Loucy (cell line): ENCODE results near the gene LUC7L3.

Experiments used
- H2AFZ ChIP-seq: fragments of 200-600 bp; sonication (generic); 2 replicates; pipeline ENCODE4 v1.6.0; 2016; ENCODE audit warnings: antibody characterized with exemption, mild to moderate bottlenecking, low read length, moderate library complexity
- H3F3A ChIP-seq: fragments of 200-600 bp; 2 replicates; pipeline ENCODE4 v1.6.0; 2016; ENCODE audit warnings: antibody characterized with exemption, low read depth, mild to moderate bottlenecking
- H3K27me3 ChIP-seq: fragments of 200-600 bp; sonication (generic); 2 replicates; pipeline ENCODE4 v1.6.1; 2014; ENCODE audit warnings: low read length, mild to moderate bottlenecking; ENCODE audit not compliant: insufficient read depth, poor library complexity, severe bottlenecking
- H3K36me3 ChIP-seq: fragments of 200-600 bp; sonication (generic); 2 replicates; pipeline ENCODE4 v1.6.1; 2016; ENCODE audit warnings: low read length; ENCODE audit not compliant: insufficient read depth
- H3K4me1 ChIP-seq: fragments of 200-600 bp; sonication (generic); 2 replicates; pipeline ENCODE4 v1.5.1; 2014; ENCODE audit warnings: low read length, mild to moderate bottlenecking; ENCODE audit not compliant: insufficient read depth, poor library complexity, severe bottlenecking
- H3K4me2 ChIP-seq: fragments of 200-600 bp; sonication (generic); 2 replicates; pipeline ENCODE4 v1.6.0; 2014; ENCODE audit warnings: antibody characterized with exemption, low read length, low read depth, mild to moderate bottlenecking; ENCODE audit not compliant: poor library complexity, severe bottlenecking
- H3K4me3 ChIP-seq: fragments of 200-600 bp; sonication (generic); 2 replicates; pipeline ENCODE4 v1.5.1; 2014; ENCODE audit warnings: low read length, mild to moderate bottlenecking, mixed read lengths; ENCODE audit not compliant: poor library complexity, severe bottlenecking
- H3K79me2 ChIP-seq: fragments of 200-600 bp; sonication (generic); 2 replicates; pipeline ENCODE4 v1.6.1; 2014; ENCODE audit warnings: low read length; ENCODE audit not compliant: insufficient read depth
- H3K9ac ChIP-seq: fragments of 200-600 bp; sonication (generic); 2 replicates; pipeline ENCODE4 v1.6.0; 2014; ENCODE audit warnings: mild to moderate bottlenecking, low read depth, low read length, moderate library complexity; ENCODE audit not compliant: poor library complexity, severe bottlenecking
- H3K9me2 ChIP-seq: fragments of 200-600 bp; sonication (generic); replicated peaks from 2 replicates; pipeline ENCODE4 v1.6.1; 2016; ENCODE audit warnings: low read depth, low read length, mixed read lengths
- H3K9me3 ChIP-seq: fragments of 200-600 bp; sonication (generic); 2 replicates; pipeline ENCODE4 v1.6.1; 2014; ENCODE audit warnings: mild to moderate bottlenecking, antibody characterized with exemption, low read length, low read depth; ENCODE audit not compliant: insufficient read depth
- H4K20me1 ChIP-seq: fragments of 200-600 bp; sonication (generic); 2 replicates; pipeline ENCODE4 v1.6.0; 2014; ENCODE audit warnings: antibody characterized with exemption, low read length, mild to moderate bottlenecking; ENCODE audit not compliant: insufficient read depth, poor library complexity, severe bottlenecking
- CTCF ChIP-seq: fragments of 200-600 bp; sonication (generic); conservative IDR thresholded peaks from 2 replicates; pipeline ENCODE4 v1.5.1; 2014; ENCODE audit warnings: mild to moderate bottlenecking, antibody characterized with exemption, low read length
- EZH2phosphoT487 ChIP-seq: fragments of 200-600 bp; IDR thresholded peaks from 2 replicates; pipeline ENCODE4 v1.6.1; 2018; ENCODE audit warnings: antibody characterized with exemption, mild to moderate bottlenecking, moderate library complexity, borderline replicate concordance

The LUC7L3 gene

GRCh38 chr17:50799582-50799981, 80.2 kb downstream of the LUC7L3 start:
- Histone ChIP-seq H3K4me1 (no peaks in the 10 kb centered on the region), H2AFZ (no peak overlapping the region), H4K20me1 (no peaks in the 10 kb centered on the region), H3K9ac (no peak overlapping the region), H3K79me2 (no peaks in the 10 kb centered on the region), H3K36me3 (no peaks in the 10 kb centered on the region), H3F3A (no peaks in the 10 kb centered on the region), H3K4me3 (no peak overlapping the region), H3K9me2 (no peaks in the 10 kb centered on the region), H3K9me3 (no peaks in the 10 kb centered on the region), H3K4me2 (no peak overlapping the region), H3K27me3 (no peaks in the 10 kb centered on the region)
- TF ChIP-seq EZH2phosphoT487 (no peak), CTCF (no peak)

DNA sequence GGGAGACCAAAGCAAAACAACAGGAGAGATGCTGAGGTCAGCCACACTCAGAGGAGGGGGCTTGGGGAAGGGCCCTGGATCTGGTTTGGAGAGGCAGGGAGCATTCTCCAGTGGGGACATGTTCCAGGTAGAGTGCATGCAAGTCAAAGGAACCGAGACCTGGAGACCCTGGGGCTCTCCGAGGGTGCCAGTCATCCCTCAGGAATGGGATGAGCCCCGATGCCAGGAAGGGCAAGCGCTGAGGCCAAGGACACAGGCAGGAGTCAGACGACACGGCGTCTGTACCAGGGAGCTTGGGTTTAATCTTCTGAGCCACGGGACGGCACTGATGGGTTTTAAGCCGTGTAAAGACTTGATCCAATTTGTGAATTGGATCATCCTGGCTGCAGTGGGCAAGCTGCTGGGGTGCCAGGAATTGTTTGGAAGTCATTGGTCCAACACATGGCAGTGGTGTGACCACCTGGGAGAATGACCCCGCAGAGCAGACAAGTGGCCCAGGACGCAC, 80.8 kb downstream of the LUC7L3 start:
- no peaks in the 10 kb centered on the region for H3K9me2 ChIP-seq
- no peaks in the 10 kb centered on the region for H3F3A ChIP-seq
- H3K4me3 ChIP-seq = no peak overlapping the region
- no peak overlapping the region for H2AFZ ChIP-seq
- no peaks in the 10 kb centered on the region for H3K9me3 ChIP-seq
- H3K4me2 ChIP-seq = no peak overlapping the region
- H3K36me3 ChIP-seq = no peaks in the 10 kb centered on the region
- no peak overlapping the region for H3K9ac ChIP-seq
- TF ChIP-seq CTCF (no peak), EZH2phosphoT487 (no peak)
- no peaks in the 10 kb centered on the region for H3K4me1 ChIP-seq
- no peaks in the 10 kb centered on the region for H4K20me1 ChIP-seq
- H3K27me3 ChIP-seq = no peaks in the 10 kb centered on the region
- no peaks in the 10 kb centered on the region for H3K79me2 ChIP-seq

GRCh38 chr17:50802609-50803571, 83.5 kb downstream of the LUC7L3 start:
- no peaks in the 10 kb centered on the region for H3K9me2 ChIP-seq
- H3K4me2 ChIP-seq = no peak overlapping the region
- H2AFZ ChIP-seq = no peak overlapping the region

More at GRCh38 chr17:50802609-50803571, 83.5 kb downstream of the LUC7L3 start:
- H3F3A ChIP-seq = no peaks in the 10 kb centered on the region
- no peak overlapping the region for H3K9ac ChIP-seq
- H3K27me3 ChIP-seq = no peaks in the 10 kb centered on the region
- no peaks in the 10 kb centered on the region for H3K4me1 ChIP-seq
- no peaks in the 10 kb centered on the region for H3K79me2 ChIP-seq
- H3K9me3 ChIP-seq = no peaks in the 10 kb centered on the region
- no peak overlapping the region for H3K4me3 ChIP-seq
- H3K36me3 ChIP-seq = no peaks in the 10 kb centered on the region
- no peaks in the 10 kb centered on the region for H4K20me1 ChIP-seq
- TF ChIP-seq EZH2phosphoT487 (no peak), CTCF (no peak)
